GM18868 (cell line): Measurements from ENCODE around the gene SCARB1.
A peak's percentile ranks its signal among the peaks of the same experiment; 100 is the strongest.
"Not testable (repeated sequence)": the region's sequence is repeated elsewhere in the genome, so short reads cannot be mapped to it uniquely, and the experiment has no call there.

Experiments
- ATAC-seq: cut with Tn5 transposase; IDR thresholded peaks from one replicate; pipeline ENCODE4 v1.9.1; 2021; ENCODE audit warnings: mild to moderate bottlenecking, moderate library complexity; ENCODE audit not compliant: unreplicated experiment

Gene SCARB1

GRCh38 chr12:124863416-124864325 lies at the start of gene SCARB1:
Gene SCARB1, minus strand, starts transcription at chr12:124863864. Its CDS starts 144 bp downstream, at chr12:124863720.
- ATAC-seq, result peak; percentile 70

- not testable (repeated sequence) for ATAC-seq
Observed at GRCh38 chr12:124912529-124913287, 49.0 kb upstream of the SCARB1 start.

- not testable (repeated sequence) for ATAC-seq
Observed at GRCh38 chr12:124911521-124911920, 47.9 kb upstream of the SCARB1 start.

GRCh38 chr12:124910561-124911478 lies 47.2 kb upstream of the SCARB1 start:
- ATAC-seq, result no peak

- ATAC-seq, result no peak
Observed at GRCh38 chr12:124909831-124910560, 46.3 kb upstream of the SCARB1 start.

- peak; percentile 63 for ATAC-seq
Observed at GRCh38 chr12:124906606-124907261, 43.1 kb upstream of the SCARB1 start.

GRCh38 chr12:124904306-124905098 lies 40.8 kb upstream of the SCARB1 start:
- ATAC-seq, result no peak

- ATAC-seq, result peak; percentile 35
Observed at GRCh38 chr12:124902916-124903315, 39.3 kb upstream of the SCARB1 start.

GRCh38 chr12:124901003-124901402 lies 37.3 kb upstream of the SCARB1 start:
- ATAC-seq, result peak; percentile 33

- not testable (repeated sequence) for ATAC-seq
Observed at GRCh38 chr12:124900345-124900795, 36.7 kb upstream of the SCARB1 start.

GRCh38 chr12:124898923-124899294 lies 35.2 kb upstream of the SCARB1 start:
- no peak for ATAC-seq

GRCh38 chr12:124898200-124898922 lies 34.7 kb upstream of the SCARB1 start:
- peak; percentile 44 for ATAC-seq

GRCh38 chr12:124896461-124896860 lies 32.8 kb upstream of the SCARB1 start:
- no peak for ATAC-seq

GRCh38 chr12:124893792-124894516 lies 30.3 kb upstream of the SCARB1 start:
- ATAC-seq, result no peak

GRCh38 chr12:124888260-124888659 lies 24.6 kb upstream of the SCARB1 start:
- ATAC-seq, result no peak

- ATAC-seq, result not testable (repeated sequence)
Observed at GRCh38 chr12:124887766-124888165, 24.1 kb upstream of the SCARB1 start.
